Glomerular visceral epithelial cell (primary cell): ENCODE results near the gene ZNF511.

Experiments
- DNase-seq: peaks from one replicate; pipeline ENCODE4 v3.0.0-alpha.2; 2016; ENCODE audit errors: extremely low spot score

Gene ZNF511

DNA sequence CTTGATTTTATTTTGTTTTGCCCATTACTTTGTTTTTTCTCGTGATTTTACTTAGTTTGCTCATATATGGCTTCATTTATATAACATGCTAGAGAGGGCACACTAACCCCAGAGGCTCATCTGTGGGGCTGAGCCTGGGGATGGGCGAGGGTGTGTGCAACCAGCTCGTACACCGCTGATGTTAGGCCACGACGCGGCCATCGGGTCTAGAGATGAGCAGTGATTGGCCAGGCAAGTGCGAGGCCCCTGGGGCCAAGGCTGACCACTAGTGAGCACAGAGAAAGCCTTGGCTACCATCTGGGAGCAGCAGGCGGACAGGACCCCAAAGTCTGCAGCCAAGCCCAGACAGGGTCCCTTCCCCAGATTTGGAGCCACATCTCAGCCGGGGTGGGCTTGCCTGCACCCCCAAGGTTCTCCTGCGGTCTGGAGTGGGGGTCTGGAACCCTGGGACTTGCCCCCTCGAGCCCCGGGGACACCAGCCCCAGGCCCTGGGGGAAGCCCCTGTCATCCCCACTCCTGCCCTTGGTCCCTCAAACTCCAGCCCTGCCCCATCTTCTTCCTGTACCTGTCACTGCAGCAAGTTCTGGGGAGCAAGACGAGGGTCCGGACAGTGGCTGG lies 45.4 kb downstream of the ZNF511 start:
- DNase-seq = no peak

DNA sequence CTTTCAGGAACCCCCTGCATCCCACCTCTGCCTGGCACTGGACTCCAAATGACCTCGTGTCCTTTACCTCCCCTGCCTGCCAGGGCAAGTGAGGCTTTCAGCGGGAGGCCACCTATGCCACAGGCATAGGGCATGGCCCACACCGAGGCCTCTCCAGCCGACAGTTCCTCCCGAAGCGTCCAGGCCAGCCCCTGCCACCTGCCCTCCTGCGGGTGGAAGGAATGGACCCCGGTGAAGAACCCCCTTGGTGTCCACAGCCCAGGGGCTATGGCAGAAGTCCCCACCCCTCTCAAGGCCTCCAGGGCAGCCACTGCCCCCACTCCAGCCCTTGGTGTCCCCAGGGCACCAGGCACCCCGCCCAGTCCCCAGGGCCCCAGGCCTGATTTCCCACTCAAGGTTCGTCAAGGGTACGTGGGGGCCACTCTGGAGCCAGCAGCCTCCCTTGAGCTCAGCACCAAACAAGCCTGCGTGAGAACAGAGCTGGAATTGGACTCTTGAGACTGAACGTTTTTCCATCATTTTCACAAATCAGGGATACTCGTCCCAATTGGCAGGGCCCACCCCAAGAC lies 46.0 kb downstream of the ZNF511 start:
- DNase-seq = no peak

DNA sequence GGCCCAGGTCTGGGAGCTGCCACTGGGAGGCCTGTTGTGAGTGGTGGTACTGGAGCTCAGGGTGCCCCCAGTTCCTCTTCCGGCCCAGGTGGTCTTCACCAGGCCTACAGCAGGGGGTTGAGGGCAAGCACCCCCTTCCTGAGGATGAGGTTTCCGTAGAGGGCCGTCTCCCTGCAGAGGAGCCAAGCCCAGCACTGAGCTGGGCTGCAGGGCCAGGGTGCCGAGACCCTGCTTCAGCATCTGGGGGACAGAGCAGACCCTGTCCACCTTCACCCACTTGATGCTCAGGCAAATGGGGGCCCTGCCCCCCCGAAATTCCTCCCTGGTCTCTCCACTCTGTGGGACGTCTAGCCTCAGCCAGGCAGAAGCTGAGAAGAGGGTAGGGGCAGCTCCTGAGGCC lies 46.6 kb downstream of the ZNF511 start:
- no peak for DNase-seq

DNA sequence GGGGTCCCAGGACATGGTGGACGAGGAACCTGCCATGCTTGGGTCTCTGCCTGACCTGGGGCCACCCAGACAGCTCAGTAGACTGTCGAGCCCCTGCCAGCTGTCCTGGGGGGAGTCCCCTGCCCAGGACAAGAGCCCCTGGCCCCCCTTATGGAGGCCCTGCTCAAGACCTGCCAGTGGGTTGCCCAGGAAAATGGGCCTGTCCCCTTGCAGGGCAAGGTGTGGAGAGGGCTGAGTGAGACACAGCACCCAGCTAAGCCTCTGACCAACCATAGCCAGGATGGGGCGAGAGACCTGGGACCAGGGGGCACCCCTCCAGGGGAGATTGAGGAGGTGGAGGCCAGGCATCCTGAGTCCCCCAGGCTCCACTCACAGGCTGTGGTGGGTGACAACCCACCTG lies 47.3 kb downstream of the ZNF511 start:
- no peak for DNase-seq

DNA sequence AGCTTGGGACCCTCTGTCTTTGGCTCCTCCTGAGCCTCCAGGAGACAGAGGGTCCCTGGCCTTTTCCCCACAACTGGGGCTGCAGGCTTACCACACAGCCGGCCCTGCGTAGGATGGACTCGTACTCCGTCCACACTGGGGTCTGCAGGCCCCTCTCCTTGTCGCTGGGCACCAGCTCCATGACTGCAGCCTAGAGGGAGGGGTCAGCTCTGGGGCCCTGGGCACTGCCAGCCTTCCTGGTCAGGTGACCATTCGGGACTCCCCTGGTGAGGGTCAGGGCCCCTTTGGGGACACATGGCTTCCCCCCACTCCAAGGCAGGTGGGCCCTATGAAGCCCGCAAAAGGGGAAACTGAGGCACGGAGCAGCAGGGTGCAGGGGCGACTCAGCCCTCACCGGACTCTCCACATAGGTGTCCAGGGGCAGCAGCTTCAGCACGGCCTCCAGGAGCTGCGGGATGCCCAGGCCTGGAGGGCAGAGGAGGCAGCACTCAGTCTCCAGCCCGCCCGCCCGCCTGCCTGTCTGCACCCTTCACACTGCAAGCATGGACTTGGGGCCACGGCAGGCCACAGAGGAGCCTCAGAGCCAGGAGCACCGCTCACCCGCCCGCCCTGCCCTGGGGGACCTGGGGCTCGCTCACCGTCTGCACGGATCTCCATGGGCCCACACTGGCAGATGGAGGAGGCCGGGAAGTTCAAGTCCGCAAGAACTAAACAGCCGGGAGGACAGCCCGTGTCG lies 48.0 kb downstream of the ZNF511 start:
- no peak for DNase-seq

DNA sequence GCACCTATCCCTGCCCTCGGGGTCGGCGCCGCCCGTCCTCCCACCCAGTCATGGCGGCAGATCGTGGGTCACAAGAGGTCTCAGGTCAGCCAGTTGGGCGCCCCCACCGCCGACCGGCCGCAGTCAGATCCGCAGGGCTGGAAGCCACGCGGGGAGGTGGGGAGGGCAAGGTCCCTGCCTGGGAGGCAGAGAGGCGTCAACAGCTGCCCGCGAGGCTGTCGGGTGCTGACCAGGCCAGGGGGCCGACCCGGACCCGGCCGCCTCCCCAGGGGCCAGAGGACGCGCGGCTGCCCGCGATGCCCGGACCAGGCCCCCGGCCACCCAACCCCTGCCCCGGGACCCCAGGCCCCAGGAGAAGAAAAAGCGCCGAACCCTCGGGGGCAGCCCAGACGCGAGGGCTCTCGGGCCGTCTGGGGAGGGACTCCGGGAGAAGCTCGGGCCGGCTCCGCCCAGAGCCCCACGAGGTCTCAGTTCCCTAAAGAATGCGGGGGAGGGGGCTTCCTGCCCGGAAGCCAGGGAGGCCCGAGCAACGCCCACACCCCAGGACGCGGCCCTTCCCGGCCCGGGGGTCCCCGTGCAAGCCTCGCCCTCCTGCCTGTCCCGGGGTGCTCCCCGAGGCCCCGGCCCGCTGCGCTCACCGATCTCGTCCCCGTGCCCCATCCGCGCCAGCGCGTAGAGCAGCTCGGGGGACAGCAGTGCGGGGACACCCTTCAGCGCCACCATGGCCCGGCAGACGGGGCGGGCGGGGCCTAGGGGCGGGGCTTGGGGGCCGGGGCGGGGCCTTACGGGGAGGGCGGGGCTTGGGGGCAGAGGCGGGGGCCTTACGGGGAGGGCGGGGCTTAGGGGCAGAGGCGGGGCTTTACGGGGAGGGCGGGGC lies 48.8 kb downstream of the ZNF511 start, which contains the start of gene FUOM:
Gene FUOM (minus strand): TSS at position 735 of the 877 bp plus-strand sequence. CDS start 12 bp downstream, at position 723.
- DNase-seq = peak; percentile 66

DNA sequence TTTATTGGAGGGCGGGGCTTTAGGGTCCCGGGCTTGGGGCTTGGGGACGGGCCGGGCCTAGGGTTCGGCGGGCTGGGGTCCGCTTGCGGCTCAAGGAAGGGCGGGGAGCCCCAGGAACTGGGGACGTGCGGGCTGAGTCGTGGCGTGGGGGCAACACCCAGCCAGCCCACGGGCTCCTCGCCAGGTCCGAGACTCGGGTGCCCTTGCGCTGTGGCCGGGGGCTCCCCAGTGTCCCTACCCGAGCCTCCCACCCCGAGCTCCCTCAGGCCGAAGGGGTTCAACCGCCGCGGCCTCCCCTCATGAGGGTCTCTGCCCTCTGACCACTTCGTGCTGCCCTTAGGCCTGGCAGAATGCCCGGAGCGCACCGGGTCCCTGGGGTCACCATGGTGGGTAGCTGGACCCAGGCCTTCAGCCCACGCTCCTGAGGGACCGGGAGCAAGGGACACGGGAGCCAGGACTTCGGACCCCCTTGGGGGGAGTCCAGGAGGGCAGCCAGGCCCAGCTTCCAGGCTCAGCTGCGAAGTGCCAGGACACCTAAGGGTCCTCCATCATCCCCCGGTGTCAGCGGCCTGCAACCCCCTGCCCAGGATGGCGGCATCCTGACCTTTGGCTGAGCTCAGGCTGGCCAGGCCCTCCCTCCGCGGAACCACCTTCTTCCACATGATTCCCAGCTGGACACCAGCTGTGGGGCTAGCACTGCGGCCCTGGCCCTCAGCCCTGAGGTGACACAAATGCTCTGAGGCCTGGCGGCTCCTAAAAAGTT lies 49.6 kb downstream of the ZNF511 start:
- DNase-seq = no peak

DNA sequence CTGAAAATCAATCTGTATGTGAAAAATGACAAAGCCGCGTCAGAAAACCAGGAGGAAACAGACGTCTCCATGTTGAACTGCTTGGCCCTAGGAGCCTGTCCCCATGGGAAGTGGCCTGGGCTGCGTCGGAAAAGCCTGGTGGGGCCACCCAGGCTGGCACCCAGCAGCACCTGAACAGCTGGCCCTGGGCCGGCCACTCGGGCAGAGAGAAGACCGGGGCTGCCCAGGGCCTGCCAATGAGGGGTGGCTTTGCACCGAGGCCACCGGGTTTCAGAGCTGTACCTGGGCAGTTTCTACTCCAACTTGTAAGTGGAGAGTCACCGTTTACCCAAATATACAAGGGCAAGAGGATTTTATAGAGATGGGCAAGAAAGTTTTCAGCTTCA lies 50.2 kb downstream of the ZNF511 start:
- DNase-seq = no peak

DNA sequence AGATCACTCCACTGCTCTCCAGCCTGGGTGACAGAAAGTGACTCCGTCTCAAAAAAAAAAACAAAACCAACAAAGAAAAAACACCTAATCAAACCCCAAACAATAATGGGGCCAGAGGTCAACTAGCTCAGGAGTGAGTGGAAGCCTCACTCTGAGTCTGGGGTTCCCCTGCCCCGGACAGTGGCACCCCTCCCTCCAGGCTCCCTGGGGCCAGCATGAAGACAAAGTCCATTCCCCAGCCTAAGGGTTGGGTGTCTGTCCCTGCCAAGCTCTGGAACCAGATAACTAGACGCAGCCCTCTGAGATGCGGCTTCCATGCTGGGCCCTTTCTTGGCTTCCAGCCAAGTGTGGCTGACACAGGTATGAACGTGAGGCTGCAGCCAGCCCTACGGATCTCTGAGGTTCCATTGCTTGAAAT lies 50.8 kb downstream of the ZNF511 start:
- no peak for DNase-seq

DNA sequence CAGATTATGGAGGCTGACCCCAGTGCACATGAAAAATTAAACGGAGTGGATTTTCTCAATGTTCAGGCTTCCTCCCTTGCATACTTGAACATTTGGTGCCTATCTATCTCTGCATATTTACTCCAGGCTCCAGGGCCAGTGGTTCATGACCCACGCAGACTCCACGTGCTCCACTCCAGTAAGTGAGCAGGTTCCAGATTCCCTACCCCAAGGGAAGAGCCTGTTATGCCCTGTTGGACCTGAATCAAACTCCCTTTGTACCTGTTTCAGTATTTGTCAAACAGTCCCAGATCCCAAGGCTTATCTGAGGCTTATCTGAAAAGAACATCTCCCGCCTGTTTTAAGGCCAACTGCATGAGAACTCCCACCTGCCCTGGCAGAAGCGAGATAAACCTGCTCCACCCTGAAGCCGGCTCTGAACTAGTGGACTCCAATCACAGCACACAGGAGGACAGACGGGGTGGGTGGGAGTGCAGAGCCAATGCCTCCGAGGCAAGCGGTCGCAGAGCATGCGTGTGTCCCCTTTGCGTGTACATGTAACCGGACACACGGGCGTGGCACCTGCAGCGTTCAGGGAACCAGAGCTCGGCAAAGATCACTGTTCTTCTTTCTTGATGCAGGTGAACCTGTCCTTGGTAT lies 51.4 kb downstream of the ZNF511 start:
- DNase-seq = no peak

DNA sequence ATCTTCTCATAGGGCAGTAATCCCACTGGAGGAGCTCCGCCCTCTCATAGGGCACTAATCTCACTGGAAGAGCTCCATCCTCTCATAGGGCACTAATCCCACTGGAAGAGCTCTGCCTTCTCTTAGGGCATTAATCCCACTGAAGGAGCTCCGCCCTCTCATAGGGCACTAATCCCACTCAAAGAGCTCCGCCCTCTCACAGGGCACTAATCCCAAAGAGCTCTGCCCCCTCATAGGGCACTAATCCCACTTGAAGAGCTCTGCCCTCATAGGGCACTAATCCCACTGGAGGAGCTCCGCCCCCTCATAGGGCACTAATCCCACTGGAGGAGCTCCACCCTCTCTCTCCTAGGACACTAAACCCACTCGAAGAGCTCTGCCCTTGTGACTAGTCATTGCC lies 52.5 kb downstream of the ZNF511 start:
- DNase-seq = no peak

DNA sequence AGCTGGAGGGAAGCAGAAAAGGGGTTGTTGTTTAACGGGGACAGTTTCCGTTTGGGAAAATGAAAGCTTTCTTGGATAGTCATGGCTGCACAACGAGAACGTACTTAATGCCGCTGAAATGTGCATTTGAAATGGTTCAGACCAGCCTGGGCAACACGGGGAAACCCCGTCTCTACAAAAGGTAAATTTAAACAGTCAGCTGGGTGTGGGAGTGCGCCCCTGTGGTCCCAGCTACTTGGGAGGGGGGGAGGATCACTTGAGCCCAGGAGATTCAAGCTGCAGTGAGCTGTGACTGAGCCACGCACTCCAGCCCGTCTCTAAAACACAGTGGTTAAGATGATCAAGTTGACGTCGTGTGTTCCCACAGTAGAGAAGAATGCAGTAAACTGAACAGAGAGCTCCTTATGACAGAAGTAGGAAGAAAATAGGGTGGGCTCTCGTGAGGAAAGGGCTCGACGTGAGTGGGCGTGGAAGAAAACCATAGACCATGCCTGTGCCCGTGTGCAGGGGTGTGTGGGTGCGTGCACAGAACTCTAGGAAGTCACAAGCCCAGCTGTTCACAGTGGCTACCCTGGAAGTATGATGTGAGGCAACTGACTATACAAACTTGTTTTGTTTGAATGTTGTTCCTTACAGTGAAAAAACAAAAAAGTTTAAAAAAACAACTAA lies 53.2 kb downstream of the ZNF511 start:
- no peak for DNase-seq
